Lung (tissue), 12 donors: Measurements from ENCODE around the gene PYROXD2. TPM values are rescaled to one million over a fixed set of nuclear protein-coding genes. Genes with fewer than 3 reads are reported as not detected.

ENCODE experiments used
- ATAC-seq: fragments of 200-7000 bp; cut with Tn5 transposase; one replicate; pipeline ENCODE4 v1.9.1; 2020; ENCODE audit warnings: moderate number of reproducible peaks; ENCODE audit not compliant: insufficient read depth, low FRiP score
- DNase-seq, 3 donors: peaks; one replicate each; pipeline ENCODE4 v3.0.0-alpha.2; 2013 to 2017
- H3K27ac ChIP-seq, 2 donors: one replicate each; pipeline ENCODE4 v1.5.1; 2013; ENCODE audit warnings: mild to moderate bottlenecking in 2 of 2, moderate library complexity in 2 of 2, control low read depth in 1 of 2, inconsistent platforms in 1 of 2, low read depth in 1 of 2, low read length in 1 of 2
- H3K27me3 ChIP-seq, 3 donors: one replicate each; pipeline ENCODE4 v1.5.1; 2013; ENCODE audit warnings: low read length in 2 of 3; ENCODE audit not compliant: control insufficient read depth in 3 of 3, insufficient read depth in 3 of 3
- H3K36me3 ChIP-seq, 4 donors: one replicate each; pipeline ENCODE4 v1.5.1; 2013; ENCODE audit warnings: low read length in 4 of 4, mild to moderate bottlenecking in 1 of 4, moderate library complexity in 1 of 4; ENCODE audit not compliant: control insufficient read depth in 4 of 4, insufficient read depth in 4 of 4
- H3K4me1 ChIP-seq, 5 donors: one replicate each; pipeline ENCODE4 v1.5.1; 2013; ENCODE audit warnings: low read length in 5 of 5, mild to moderate bottlenecking in 2 of 5, moderate library complexity in 1 of 5; ENCODE audit not compliant: control insufficient read depth in 5 of 5, insufficient read depth in 5 of 5
- H3K4me3 ChIP-seq: one replicate; pipeline ENCODE4 v1.5.1; 2013; ENCODE audit warnings: mild to moderate bottlenecking, control low read depth, moderate library complexity
- H3K9ac ChIP-seq, 2 donors: one replicate each; pipeline ENCODE4 v1.5.1; 2013; ENCODE audit warnings: low read length in 2 of 2, control low read depth in 1 of 2; ENCODE audit not compliant: insufficient read depth in 1 of 2
- H3K9me3 ChIP-seq, 4 donors: one replicate each; pipeline ENCODE4 v1.5.1; 2013; ENCODE audit warnings: low read length in 3 of 4, mild to moderate bottlenecking in 1 of 4, moderate library complexity in 1 of 4; ENCODE audit not compliant: control insufficient read depth in 4 of 4, insufficient read depth in 3 of 4
- WGBS, 2 donors: extraction: QIAGEN DNeasy Blood & Tissue Kit; methylation state at CpG; one replicate each; pipeline ENCODE4 v1.1.7; 2013; 5-methylcytosine and 5-hydroxymethylcytosine counted together
- polyA plus RNA-seq, 2 donors: library from polyadenylated mRNA; stranded (reverse); fragments of 200-250 nt; gene quantifications; one replicate each; pipeline ENCODE4 v1.2.1, GENCODE V29; 2013
- total RNA-seq, 2 donors: library from RNA; depleted of rRNA in 1 of 2; stranded (reverse); fragments of >200 nt in 1 of 2; gene quantifications; one replicate each; pipeline ENCODE4 v1.2.1, GENCODE V29; 2014 to 2021
- TF ChIP-seq, protein P1 (sequence below): IDR thresholded peaks from 2 replicates; pipeline ENCODE4 v1.5.1; 2012; ENCODE audit warnings: mild to moderate bottlenecking; ENCODE audit errors: control extremely low read depth, extremely low read depth
- donor health status: control.
- donor health status: control.
- donor health status: Bipolar disorder and iron deficiency.
- donor health status: healthy.
- donor health status: DM: yes; HTN: yes; CAD: no.

The PYROXD2 gene
- total and polyA plus RNA-seq, 4 donors: 2.3 to 16.8 (median 7.5) TPM

DNA sequence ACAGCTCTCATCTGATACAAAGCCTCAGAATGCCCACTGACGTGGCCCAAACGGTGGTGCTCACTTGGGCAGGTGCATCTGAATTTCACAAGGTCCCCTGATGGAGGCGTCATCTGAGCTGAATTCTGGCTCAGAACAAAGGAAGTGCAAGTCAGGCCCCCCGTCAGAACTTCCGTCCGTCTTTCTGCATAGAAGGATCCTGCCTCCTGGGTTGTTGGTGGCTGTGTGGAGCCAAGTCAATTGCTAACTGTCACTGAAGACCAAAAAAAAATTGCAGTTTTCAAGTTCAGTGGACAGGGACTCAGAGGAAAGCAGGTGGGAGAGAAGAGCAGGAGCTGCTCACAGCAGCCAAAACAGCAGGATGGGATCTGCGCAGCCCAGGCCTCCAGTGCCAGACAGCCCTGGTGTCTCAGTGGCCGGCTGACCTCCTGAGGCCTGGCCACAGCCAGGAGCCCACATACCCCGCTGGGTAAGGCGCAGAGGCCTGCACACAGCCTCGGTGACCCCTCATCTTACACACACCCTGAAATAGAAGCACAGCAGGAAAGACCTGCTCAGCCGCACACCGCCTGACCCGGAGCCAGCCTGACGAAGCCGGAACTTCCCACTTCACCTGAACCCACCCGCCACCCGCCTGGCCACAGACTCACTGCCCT lies 49.4 kb downstream of the PYROXD2 start:
- Histone ChIP-seq H3K36me3 (no peaks in the 10 kb centered on the region), H3K9me3 (no peaks in the 10 kb centered on the region), H3K27me3 (no peaks in the 10 kb centered on the region), H3K4me3 (no peak overlapping the region), H3K4me1 (peaks cover 0 to 24% (median 5%) of the 10 kb centered on the region in 5 donors), H3K9ac (no peak overlapping the region), H3K27ac (no peak overlapping the region)
- peak in 2 of 3 donors; percentile 56 to 66 for DNase-seq
- WGBS, 2 donors: 85 to 89% methylated on average over 18 of the region's 18 CpGs
- TF ChIP-seq, protein P1, sequence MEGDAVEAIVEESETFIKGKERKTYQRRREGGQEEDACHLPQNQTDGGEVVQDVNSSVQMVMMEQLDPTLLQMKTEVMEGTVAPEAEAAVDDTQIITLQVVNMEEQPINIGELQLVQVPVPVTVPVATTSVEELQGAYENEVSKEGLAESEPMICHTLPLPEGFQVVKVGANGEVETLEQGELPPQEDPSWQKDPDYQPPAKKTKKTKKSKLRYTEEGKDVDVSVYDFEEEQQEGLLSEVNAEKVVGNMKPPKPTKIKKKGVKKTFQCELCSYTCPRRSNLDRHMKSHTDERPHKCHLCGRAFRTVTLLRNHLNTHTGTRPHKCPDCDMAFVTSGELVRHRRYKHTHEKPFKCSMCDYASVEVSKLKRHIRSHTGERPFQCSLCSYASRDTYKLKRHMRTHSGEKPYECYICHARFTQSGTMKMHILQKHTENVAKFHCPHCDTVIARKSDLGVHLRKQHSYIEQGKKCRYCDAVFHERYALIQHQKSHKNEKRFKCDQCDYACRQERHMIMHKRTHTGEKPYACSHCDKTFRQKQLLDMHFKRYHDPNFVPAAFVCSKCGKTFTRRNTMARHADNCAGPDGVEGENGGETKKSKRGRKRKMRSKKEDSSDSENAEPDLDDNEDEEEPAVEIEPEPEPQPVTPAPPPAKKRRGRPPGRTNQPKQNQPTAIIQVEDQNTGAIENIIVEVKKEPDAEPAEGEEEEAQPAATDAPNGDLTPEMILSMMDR: no peak
- no peak for ATAC-seq

DNA sequence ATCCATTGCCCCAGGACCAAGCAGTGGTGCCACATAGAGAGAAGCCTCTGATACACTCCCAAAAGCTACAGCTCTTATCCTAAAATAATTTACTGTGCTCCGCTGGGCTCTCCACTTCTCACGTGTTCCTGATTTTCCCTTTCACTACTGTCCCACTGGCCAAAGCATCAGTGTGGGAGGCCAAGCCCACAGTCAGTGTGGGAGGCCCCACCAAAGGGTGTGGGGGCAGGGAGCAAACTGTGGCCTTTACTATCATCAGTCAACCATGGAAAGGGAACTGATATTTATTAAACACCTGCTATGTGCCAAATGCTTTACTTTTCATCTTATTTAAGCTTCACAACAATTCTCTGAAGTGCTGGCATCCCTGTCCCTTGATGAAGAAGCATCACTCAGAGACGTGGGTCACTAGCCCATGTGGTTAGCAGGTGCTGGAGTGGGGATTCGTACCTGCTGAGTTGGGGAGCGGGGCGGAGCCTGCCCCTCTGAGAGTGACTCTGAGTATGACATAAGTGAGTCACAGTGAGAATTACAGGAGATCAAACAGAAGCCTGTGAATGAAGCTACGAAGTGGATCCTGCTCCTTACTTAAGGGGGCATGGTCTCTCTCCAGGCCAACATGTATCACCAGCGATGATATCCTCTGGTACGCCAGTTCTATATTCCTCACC lies 50.4 kb downstream of the PYROXD2 start:
- Histone ChIP-seq H3K9me3 (no peaks in the 10 kb centered on the region), H3K27me3 (no peaks in the 10 kb centered on the region), H3K27ac (no peak overlapping the region), H3K4me1 (peaks cover 0 to 17% (median 3%) of the 10 kb centered on the region in 5 donors), H3K36me3 (no peaks in the 10 kb centered on the region), H3K9ac (no peak overlapping the region), H3K4me3 (no peak overlapping the region)
- no peak for DNase-seq
- 93 to 96% methylated on average over 9 of the region's 9 CpGs for WGBS, 2 donors
- no peak for ATAC-seq
- TF ChIP-seq, protein P1: no peak

DNA sequence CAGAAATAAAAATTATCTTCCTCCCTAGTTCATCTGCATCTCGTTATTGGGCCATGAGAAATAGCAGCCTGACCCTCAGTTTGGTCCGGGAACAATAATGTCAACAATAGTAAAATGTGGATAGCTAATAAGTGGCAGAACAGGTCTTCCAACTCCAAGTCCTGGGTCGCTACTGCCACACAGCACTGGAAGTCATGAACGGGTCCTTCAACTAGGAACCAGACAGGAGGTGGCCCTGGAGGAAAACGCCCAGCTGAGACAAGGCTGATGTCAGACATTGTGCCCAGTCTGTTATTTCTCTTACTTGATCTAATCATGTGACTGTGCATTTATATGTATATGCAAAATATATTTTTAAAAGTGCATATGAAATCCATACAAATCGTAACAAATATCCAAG lies 51.8 kb downstream of the PYROXD2 start:
- Histone ChIP-seq H3K27me3 (no peaks in the 10 kb centered on the region), H3K36me3 (no peaks in the 10 kb centered on the region), H3K4me3 (no peak overlapping the region), H3K27ac (no peak overlapping the region), H3K9ac (no peak overlapping the region), H3K4me1 (peaks cover 0 to 9% (median 0%) of the 10 kb centered on the region in 5 donors), H3K9me3 (no peaks in the 10 kb centered on the region)
- TF ChIP-seq, protein P1: no peak
- ATAC-seq: peak; percentile 28
- 75 to 89% methylated on average over 6 of the region's 6 CpGs for WGBS, 2 donors
- DNase-seq: peak; percentile 48 to 71 (median 52)
